H9 (cell line): Measurements from ENCODE around the gene IL17REL. TPM values are rescaled to one million over a fixed set of nuclear protein-coding genes. Genes with fewer than 3 reads are reported as not detected.

Experiments
- DNase-seq: peaks from one replicate; pipeline ENCODE4 v3.0.0-alpha.2; 2017
- H2AFZ ChIP-seq: one replicate; pipeline ENCODE4 v1.6.1; 2013; ENCODE audit warnings: mild to moderate bottlenecking, low read length, control low read depth, moderate library complexity
- H2AK5ac ChIP-seq: 2 replicates; pipeline ENCODE4 v1.6.1; 2013; ENCODE audit warnings: low read length, control low read depth, mixed read lengths; ENCODE audit not compliant: insufficient read length
- H2BK120ac ChIP-seq: one replicate; pipeline ENCODE4 v1.6.1; 2013; ENCODE audit warnings: low read depth, mild to moderate bottlenecking, low read length, control low read depth, inconsistent platforms; ENCODE audit not compliant: poor library complexity, severe bottlenecking
- H2BK12ac ChIP-seq: 2 replicates; pipeline ENCODE4 v1.6.1; 2013; ENCODE audit warnings: low read length, control low read depth, mixed read lengths, low read depth; ENCODE audit not compliant: insufficient read length
- H2BK15ac ChIP-seq: 2 replicates; pipeline ENCODE4 v1.6.1; 2013; ENCODE audit warnings: low read depth, low read length, control low read depth
- H2BK20ac ChIP-seq: one replicate; pipeline ENCODE4 v1.6.1; 2013; ENCODE audit warnings: low read depth, mild to moderate bottlenecking, low read length, control low read depth, inconsistent platforms; ENCODE audit not compliant: poor library complexity, severe bottlenecking
- H2BK5ac ChIP-seq: 2 replicates; pipeline ENCODE4 v1.6.1; 2013; ENCODE audit warnings: low read length, control low read depth, mixed read lengths; ENCODE audit not compliant: insufficient read length
- H3K14ac ChIP-seq: 2 replicates; pipeline ENCODE4 v1.6.1; 2013; ENCODE audit warnings: low read length, control low read depth; ENCODE audit not compliant: insufficient read depth
- H3K18ac ChIP-seq: 2 replicates; pipeline ENCODE4 v1.6.1; 2013; ENCODE audit warnings: low read depth, mild to moderate bottlenecking, mixed read lengths, low read length, control low read depth; ENCODE audit not compliant: insufficient read length
- H3K23ac ChIP-seq: 2 replicates; pipeline ENCODE4 v1.6.1; 2013; ENCODE audit warnings: low read length, control low read depth, mixed read lengths, low read depth; ENCODE audit not compliant: insufficient read length
- H3K23me2 ChIP-seq: 2 replicates; pipeline ENCODE4 v1.6.1; 2013; ENCODE audit warnings: low read depth, mild to moderate bottlenecking, mixed read lengths, low read length, control low read depth; ENCODE audit not compliant: insufficient read length, poor library complexity, severe bottlenecking
- H3K27ac ChIP-seq: 2 replicates; pipeline ENCODE4 v1.5.1; 2013; ENCODE audit warnings: low read length, control low read depth, mixed read lengths, low read depth; ENCODE audit not compliant: insufficient read length
- H3K27me3 ChIP-seq: 2 replicates; pipeline ENCODE4 v1.6.1; 2013; ENCODE audit warnings: low read length, control low read depth, inconsistent platforms; ENCODE audit not compliant: insufficient read depth
- H3K4ac ChIP-seq: 2 replicates; pipeline ENCODE4 v1.6.1; 2013; ENCODE audit warnings: low read depth, mild to moderate bottlenecking, control low read depth, inconsistent platforms, low read length, moderate library complexity
- H3K4me1 ChIP-seq: 2 replicates; pipeline ENCODE4 v1.6.1; 2013; ENCODE audit warnings: low read length, control low read depth, inconsistent platforms; ENCODE audit not compliant: insufficient read depth
- H3K4me2 ChIP-seq: 2 replicates; pipeline ENCODE4 v1.6.1; 2013; ENCODE audit warnings: low read length, control low read depth, mixed read lengths; ENCODE audit not compliant: insufficient read length, insufficient read depth
- H3K56ac ChIP-seq: 2 replicates; pipeline ENCODE4 v1.6.1; 2013; ENCODE audit warnings: low read depth, mild to moderate bottlenecking, mixed read lengths, low read length, control low read depth; ENCODE audit not compliant: insufficient read length
- H3K79me1 ChIP-seq: 2 replicates; pipeline ENCODE4 v1.6.1; 2013; ENCODE audit warnings: low read depth, mild to moderate bottlenecking, moderate library complexity, low read length, control low read depth, inconsistent platforms; ENCODE audit not compliant: insufficient read depth, poor library complexity, severe bottlenecking
- H3K79me2 ChIP-seq: 2 replicates; pipeline ENCODE4 v1.6.1; 2013; ENCODE audit warnings: low read length, control low read depth, inconsistent platforms; ENCODE audit not compliant: insufficient read depth
- H3K9ac ChIP-seq: 2 replicates; pipeline ENCODE4 v1.6.1; 2013; ENCODE audit warnings: low read length, control low read depth, mixed read lengths; ENCODE audit not compliant: insufficient read length; ENCODE audit errors: extremely low read depth
- H3K9me3 ChIP-seq: one replicate; pipeline ENCODE4 v1.6.1; 2013; ENCODE audit warnings: low read depth, low read length, inconsistent platforms; ENCODE audit not compliant: control insufficient read depth
- H3T11ph ChIP-seq: one replicate; pipeline ENCODE4 v1.6.1; 2013; ENCODE audit warnings: mild to moderate bottlenecking, low read length, control low read depth, inconsistent platforms
- H4K20me1 ChIP-seq: one replicate; pipeline ENCODE4 v1.6.1; 2013; ENCODE audit not compliant: control insufficient read depth, insufficient read length, insufficient read depth
- H4K5ac ChIP-seq: 2 replicates; pipeline ENCODE4 v1.6.1; 2013; ENCODE audit warnings: low read depth, mild to moderate bottlenecking, mixed read lengths, low read length, control low read depth; ENCODE audit not compliant: insufficient read length
- H4K8ac ChIP-seq: replicated peaks from 2 replicates; pipeline ENCODE4 v1.6.1; 2013; ENCODE audit warnings: low read length, control low read depth, mixed read lengths, low read depth; ENCODE audit not compliant: insufficient read length
- H4K91ac ChIP-seq: 2 replicates; pipeline ENCODE4 v1.6.1; 2013; ENCODE audit warnings: low read depth, mild to moderate bottlenecking, moderate library complexity, mixed read lengths, low read length, control low read depth; ENCODE audit not compliant: insufficient read length
- H3K27ac Mint-ChIP-seq, 3 experiments: 2 replicates in 2 of 3; 3 replicates in 1 of 3; pipeline ENCODE4 v1.8.0; 2020 to 2021; ENCODE audit warnings: mixed read lengths in 3 of 3, mild to moderate bottlenecking in 1 of 3, moderate library complexity in 1 of 3
- H3K27me3 Mint-ChIP-seq: 2 replicates; pipeline ENCODE4 v1.8.0; 2021; ENCODE audit warnings: low read depth, mild to moderate bottlenecking, moderate library complexity, mixed read lengths
- H3K36me3 Mint-ChIP-seq, 3 experiments: 2 replicates in 2 of 3; 3 replicates in 1 of 3; pipeline ENCODE4 v1.8.0; 2020 to 2021; ENCODE audit warnings: low read depth in 3 of 3, mixed read lengths in 3 of 3; ENCODE audit not compliant: insufficient read depth in 1 of 3
- H3K4me1 Mint-ChIP-seq, 2 experiments: 2 replicates each; pipeline ENCODE4 v1.8.0; 2020; ENCODE audit warnings: mixed read lengths in 2 of 2
- H3K4me3 Mint-ChIP-seq, 2 experiments: 2 replicates in 1 of 2; 3 replicates in 1 of 2; pipeline ENCODE4 v1.8.0; 2020 to 2021; ENCODE audit warnings: mild to moderate bottlenecking in 2 of 2, mixed read lengths in 2 of 2, moderate library complexity in 1 of 2
- H3K9me3 Mint-ChIP-seq, 2 experiments: 2 replicates in 1 of 2; 3 replicates in 1 of 2; pipeline ENCODE4 v1.8.0; 2020; ENCODE audit warnings: mild to moderate bottlenecking in 2 of 2, mixed read lengths in 2 of 2, moderate library complexity in 1 of 2
- WGBS: extraction: QIAGEN DNeasy Blood & Tissue Kit; methylation state at CpG from one replicate; pipeline ENCODE4 v1.1.7; 2013; ENCODE audit warnings: missing lambda C conversion rate, low lambda C conversion rate, mixed read lengths; ENCODE audit not compliant: insufficient read length; ENCODE audit errors: extremely low coverage; 5-methylcytosine and 5-hydroxymethylcytosine counted together
- total RNA-seq: library from RNA; stranded (reverse); gene quantifications from 2 replicates; pipeline ENCODE4 v1.2.1, GENCODE V29; 2021
- TF ChIP-seq, protein P1 (sequence below): fragments of 200-600 bp; sonication (generic); conservative IDR thresholded peaks from 3 replicates; pipeline ENCODE4 v1.8.0; 2021; ENCODE audit warnings: antibody characterized with exemption, mild to moderate bottlenecking

Gene IL17REL
- total RNA-seq, 1 experiment from 2014 or later: 0.20 TPM

DNA sequence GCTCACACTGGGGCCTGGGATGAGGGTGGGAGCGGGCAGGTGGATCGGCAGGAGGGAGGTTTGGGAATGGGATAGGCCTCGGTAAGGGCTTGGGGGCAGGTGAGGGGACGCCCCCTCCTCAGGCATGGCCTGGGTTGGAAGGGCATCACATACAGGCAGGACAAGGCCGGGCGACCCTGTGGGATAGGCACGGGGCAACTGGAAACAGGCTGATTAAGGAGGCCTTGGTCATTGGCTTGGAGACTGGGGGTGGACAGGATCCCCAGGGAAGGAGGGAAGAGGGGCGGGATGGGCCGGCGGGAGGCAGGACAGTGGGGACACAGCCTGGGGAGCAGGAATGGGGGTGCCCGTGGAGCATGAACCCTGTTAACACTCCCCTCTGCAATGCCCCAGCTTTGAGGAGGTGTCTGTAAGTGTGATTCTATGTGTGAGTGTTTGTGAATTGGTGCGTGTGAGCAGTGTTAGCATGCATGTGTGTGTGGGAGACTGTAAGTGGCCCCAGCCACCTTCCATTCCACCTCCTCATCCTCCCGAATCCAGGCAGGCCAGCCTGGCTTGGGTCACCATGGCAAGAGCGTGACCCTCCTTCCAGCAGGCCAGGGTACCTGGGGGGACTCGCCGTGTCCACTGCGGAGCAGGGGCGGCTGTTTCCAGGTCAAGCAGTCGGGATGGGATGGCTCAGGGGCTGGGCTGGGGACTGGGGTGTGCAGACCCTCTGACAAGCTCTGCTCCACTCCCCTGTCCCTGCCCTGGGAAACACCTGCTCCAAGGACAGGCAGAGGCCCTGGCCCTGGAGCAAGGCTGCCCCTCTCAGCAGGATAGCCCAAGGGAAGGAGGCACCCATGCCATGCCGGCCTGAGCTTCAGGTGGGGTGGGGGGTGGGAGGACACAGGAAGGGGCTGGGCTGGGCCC is 55.4 kb downstream of the IL17REL start:
- H3K4me1 ChIP-seq: no peaks in the 10 kb centered on the region
- no peaks in the 10 kb centered on the region for H3K79me1 ChIP-seq
- H4K5ac ChIP-seq: no peak overlapping the region
- no peak overlapping the region for H3T11ph ChIP-seq
- no peak overlapping the region for H4K91ac ChIP-seq
- H2BK12ac ChIP-seq: no peak overlapping the region
- no peak overlapping the region for H2BK15ac ChIP-seq
- no peak overlapping the region for H4K8ac ChIP-seq
- no peaks in the 10 kb centered on the region for H3K27me3 ChIP-seq
- TF ChIP-seq, protein P1, sequence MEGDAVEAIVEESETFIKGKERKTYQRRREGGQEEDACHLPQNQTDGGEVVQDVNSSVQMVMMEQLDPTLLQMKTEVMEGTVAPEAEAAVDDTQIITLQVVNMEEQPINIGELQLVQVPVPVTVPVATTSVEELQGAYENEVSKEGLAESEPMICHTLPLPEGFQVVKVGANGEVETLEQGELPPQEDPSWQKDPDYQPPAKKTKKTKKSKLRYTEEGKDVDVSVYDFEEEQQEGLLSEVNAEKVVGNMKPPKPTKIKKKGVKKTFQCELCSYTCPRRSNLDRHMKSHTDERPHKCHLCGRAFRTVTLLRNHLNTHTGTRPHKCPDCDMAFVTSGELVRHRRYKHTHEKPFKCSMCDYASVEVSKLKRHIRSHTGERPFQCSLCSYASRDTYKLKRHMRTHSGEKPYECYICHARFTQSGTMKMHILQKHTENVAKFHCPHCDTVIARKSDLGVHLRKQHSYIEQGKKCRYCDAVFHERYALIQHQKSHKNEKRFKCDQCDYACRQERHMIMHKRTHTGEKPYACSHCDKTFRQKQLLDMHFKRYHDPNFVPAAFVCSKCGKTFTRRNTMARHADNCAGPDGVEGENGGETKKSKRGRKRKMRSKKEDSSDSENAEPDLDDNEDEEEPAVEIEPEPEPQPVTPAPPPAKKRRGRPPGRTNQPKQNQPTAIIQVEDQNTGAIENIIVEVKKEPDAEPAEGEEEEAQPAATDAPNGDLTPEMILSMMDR: no peak
- DNase-seq: no peak
- no peak overlapping the region for H3K4ac ChIP-seq
- no peaks in the 10 kb centered on the region; the same call in 1 of the 2 replicates for H3K79me2 ChIP-seq
- no CpG with 5 or more reads among the region's 20 CpGs for WGBS
- H3K4me1 Mint-ChIP-seq: peaks cover 0 to 8% of the 10 kb centered on the region in 2 experiments; a peak in 3 of 4 replicates
- 0 out of 7 replicates have a peak overlapping the region, but pooled peaks of 1 of the 3 experiments have one; percentile 17 for H3K27ac Mint-ChIP-seq
- H3K27me3 Mint-ChIP-seq: peaks cover 4% of the 10 kb centered on the region
- H4K20me1 ChIP-seq: no peaks in the 10 kb centered on the region
- no peak overlapping the region for H3K27ac ChIP-seq
- no peak overlapping the region for H3K9ac ChIP-seq
- no peak overlapping the region for H2AFZ ChIP-seq
- no peak overlapping the region for H3K4me2 ChIP-seq
- H3K36me3 Mint-ChIP-seq: peaks cover 0 to 4% (median 0%) of the 10 kb centered on the region in 3 experiments; a peak in 3 of 7 replicates
- H2BK20ac ChIP-seq: no peak overlapping the region
- H2BK5ac ChIP-seq: no peak overlapping the region
- no peaks in the 10 kb centered on the region for H3K23me2 ChIP-seq
- no peak overlapping the region; the same call in 1 of the 2 replicates for H3K14ac ChIP-seq
- H3K18ac ChIP-seq: no peak overlapping the region
- no peak overlapping the region for H3K23ac ChIP-seq
- no peak overlapping the region for H2AK5ac ChIP-seq
- no peaks in the 10 kb centered on the region for H3K9me3 Mint-ChIP-seq
- no peaks in the 10 kb centered on the region for H3K9me3 ChIP-seq
- H3K4me3 Mint-ChIP-seq: no peak overlapping the region
- H3K56ac ChIP-seq: no peak overlapping the region
- H2BK120ac ChIP-seq: no peak overlapping the region
